Kidney (tissue), 14 donors: ENCODE measurements around the gene HHATL. TPM values are rescaled to one million over a fixed set of nuclear protein-coding genes. Genes with fewer than 3 reads are reported as not detected.

Source experiments
- DNase-seq, 5 donors: peaks; one replicate each; pipeline ENCODE4 v3.0.0-alpha.2; 2013 to 2020
- FAIRE-seq: peaks from 2 replicates; lab custom pipeline; 2012; peaks lifted over from hg19 to GRCh38; lab: Jason Lieb, UNC
- H3K27ac ChIP-seq, 2 donors: one replicate each; pipeline ENCODE4 v1.7.0; 2013; ENCODE audit warnings: low read depth in 2 of 2, low read length in 2 of 2, inconsistent platforms in 1 of 2
- H3K27me3 ChIP-seq: one replicate; pipeline ENCODE4 v1.7.1; 2013; ENCODE audit warnings: low read length, inconsistent platforms; ENCODE audit not compliant: control insufficient read depth, insufficient read depth
- H3K36me3 ChIP-seq, 3 donors: one replicate each; pipeline versions ENCODE4 v1.7.0 to v1.7.1; 2013; ENCODE audit warnings: low read length in 3 of 3, control low read depth in 1 of 3, inconsistent platforms in 1 of 3; ENCODE audit not compliant: insufficient read depth in 3 of 3, control insufficient read depth in 2 of 3
- H3K4me1 ChIP-seq, 3 donors: one replicate each; pipeline versions ENCODE4 v1.7.0 to v1.7.1; 2013; ENCODE audit warnings: low read length in 3 of 3, inconsistent platforms in 1 of 3, low read depth in 1 of 3; ENCODE audit not compliant: control insufficient read depth in 2 of 3, insufficient read depth in 2 of 3
- H3K4me3 ChIP-seq, 3 donors: one replicate each; pipeline versions ENCODE4 v1.7.0 to v1.8.1; 2013; ENCODE audit warnings: low read length in 3 of 3, control low read depth in 1 of 3, inconsistent platforms in 1 of 3
- H3K9ac ChIP-seq, 3 donors: one replicate each; pipeline versions ENCODE4 v1.7.0 to v1.7.1; 2013; ENCODE audit warnings: low read length in 3 of 3, control low read depth in 1 of 3, inconsistent platforms in 1 of 3
- H3K9me3 ChIP-seq, 3 donors: one replicate each; pipeline versions ENCODE4 v1.7.0 to v1.7.1; 2013; ENCODE audit warnings: low read length in 3 of 3, control low read depth in 1 of 3, inconsistent platforms in 1 of 3; ENCODE audit not compliant: control insufficient read depth in 2 of 3, insufficient read depth in 1 of 3
- intact Hi-C: fragments of 100-400 bp; cut with DNase I; formaldehyde crosslinking; loops from one replicate; pipeline ENCODE4 v1.11.1; 2022
- polyA plus RNA-seq: library from polyadenylated mRNA; stranded (reverse); fragments of 350-450 nt; fragmentation: Illumina TruSeq; extraction: RNeasy Lipid Tissue Mini Kit (QIAGEN cat#74804); gene quantifications from one replicate; pipeline ENCODE4 v1.2.3, GENCODE V29; 2014; ENCODE audit warnings: low read depth, low replicate concordance; ENCODE audit not compliant: insufficient read depth
- total RNA-seq: library from RNA; stranded (reverse); fragmentation: NEBNext Ultra II Directional; extraction: Animal tissue kit (Norgen Biotek cat#: 25700); gene quantifications from one replicate; pipeline ENCODE4 v1.2.1, GENCODE V29; 2021
- TF ChIP-seq, protein P1 (sequence below): IDR thresholded peaks from 3 replicates; pipeline ENCODE4 v1.5.1; 2012; ENCODE audit warnings: mild to moderate bottlenecking, moderate library complexity, borderline replicate concordance; ENCODE audit not compliant: insufficient read depth; ENCODE audit errors: extremely low read depth
- donor health status: control.
- donor health status: control.
- donor health status: control.
- donor health status: control.
- donor health status: control.
- donor health status: DM: yes; HTN: yes; CAD: no.
- donor health status: Normal renal cell carcinoma (clear cell type).

The HHATL gene
- total and polyA plus RNA-seq, 2 donors from 2014 or later: not detected

DNA sequence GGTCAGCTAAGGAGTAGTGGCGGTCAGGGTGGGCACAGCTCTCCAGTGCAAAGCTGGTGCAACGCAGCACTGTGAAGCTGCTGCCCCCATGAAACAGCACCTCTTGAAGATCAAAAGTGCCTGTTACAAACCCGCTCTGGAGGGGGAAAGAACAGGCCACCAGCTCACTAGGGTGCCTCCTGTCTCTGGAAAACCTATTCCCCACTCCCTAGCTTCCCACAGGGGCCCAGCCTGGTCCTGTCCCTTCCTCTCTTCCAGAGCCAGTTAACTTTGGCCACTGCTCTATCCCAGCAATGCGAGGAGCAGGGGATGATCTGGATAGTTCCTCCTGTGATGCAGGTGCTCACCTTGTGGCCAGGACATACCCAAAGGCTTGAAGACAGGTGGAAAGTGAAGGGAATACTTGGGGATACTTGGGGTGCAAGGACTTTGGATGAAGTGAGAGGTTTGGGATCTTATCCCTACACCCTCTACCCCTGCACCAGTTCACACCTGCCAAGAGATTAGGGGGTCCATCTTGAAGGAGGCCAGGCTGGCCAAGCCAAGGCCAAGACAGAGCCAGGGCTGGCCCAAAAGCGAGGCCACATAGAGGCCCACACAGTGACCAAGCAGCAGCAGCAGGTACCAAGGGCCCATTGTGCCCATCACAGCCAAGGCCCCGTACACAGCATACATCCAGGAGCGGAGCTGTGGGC is 4.2 kb downstream of the HHATL start:
- no peak overlapping the region for H3K9ac ChIP-seq

DNA sequence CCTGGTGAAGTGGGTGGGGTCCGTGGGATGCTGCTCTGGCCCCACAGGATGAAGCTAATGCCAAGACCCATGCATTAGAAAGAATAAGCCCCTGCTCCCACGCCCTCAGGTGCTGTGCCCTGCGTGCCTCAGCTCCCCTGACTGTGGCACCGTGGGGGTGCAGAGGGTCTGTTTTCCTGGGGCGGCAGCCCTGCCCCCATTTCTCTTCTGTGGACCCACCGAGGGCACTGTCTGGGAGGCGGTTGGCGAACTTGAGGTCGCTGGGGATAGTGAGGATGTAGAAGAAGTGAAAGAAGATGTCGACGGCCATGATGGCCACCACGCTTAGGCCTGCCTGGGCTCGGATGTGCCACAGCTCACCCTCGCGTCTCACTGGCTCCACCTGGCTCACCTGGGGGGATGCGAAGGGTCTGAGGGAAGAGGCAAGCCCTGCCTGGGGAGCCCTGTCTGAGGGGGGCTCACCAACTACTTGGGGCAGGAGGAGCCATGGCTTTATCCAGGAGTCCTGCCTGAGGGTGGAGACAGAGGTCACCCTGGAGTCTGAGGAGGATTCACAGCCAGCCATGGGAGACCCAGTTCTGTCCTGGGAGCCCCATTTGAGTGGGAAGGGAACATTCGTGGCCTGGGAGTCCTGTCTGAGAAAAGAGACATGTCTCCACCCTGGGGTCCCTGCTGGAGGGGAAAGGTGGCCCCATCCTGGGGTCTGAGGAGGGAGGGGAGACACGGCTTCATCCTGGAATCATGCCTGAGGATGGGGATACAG is 5.1 kb downstream of the HHATL start:
- no peaks in the 10 kb centered on the region for H3K4me1 ChIP-seq
- no peaks in the 10 kb centered on the region for H3K36me3 ChIP-seq
- FAIRE-seq (no peak), DNase-seq (no peak)
- no peaks in the 10 kb centered on the region for H3K9me3 ChIP-seq
- H3K9ac ChIP-seq: no peak overlapping the region
- intact Hi-C loops: no loop called here
- H3K27me3 ChIP-seq: no peaks in the 10 kb centered on the region
- H3K27ac ChIP-seq: no peak overlapping the region
- TF ChIP-seq, protein P1, sequence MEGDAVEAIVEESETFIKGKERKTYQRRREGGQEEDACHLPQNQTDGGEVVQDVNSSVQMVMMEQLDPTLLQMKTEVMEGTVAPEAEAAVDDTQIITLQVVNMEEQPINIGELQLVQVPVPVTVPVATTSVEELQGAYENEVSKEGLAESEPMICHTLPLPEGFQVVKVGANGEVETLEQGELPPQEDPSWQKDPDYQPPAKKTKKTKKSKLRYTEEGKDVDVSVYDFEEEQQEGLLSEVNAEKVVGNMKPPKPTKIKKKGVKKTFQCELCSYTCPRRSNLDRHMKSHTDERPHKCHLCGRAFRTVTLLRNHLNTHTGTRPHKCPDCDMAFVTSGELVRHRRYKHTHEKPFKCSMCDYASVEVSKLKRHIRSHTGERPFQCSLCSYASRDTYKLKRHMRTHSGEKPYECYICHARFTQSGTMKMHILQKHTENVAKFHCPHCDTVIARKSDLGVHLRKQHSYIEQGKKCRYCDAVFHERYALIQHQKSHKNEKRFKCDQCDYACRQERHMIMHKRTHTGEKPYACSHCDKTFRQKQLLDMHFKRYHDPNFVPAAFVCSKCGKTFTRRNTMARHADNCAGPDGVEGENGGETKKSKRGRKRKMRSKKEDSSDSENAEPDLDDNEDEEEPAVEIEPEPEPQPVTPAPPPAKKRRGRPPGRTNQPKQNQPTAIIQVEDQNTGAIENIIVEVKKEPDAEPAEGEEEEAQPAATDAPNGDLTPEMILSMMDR: no peak
- H3K4me3 ChIP-seq: no peak overlapping the region

More for the DNA sequence above, 4.2 kb downstream of the HHATL start:
- TF ChIP-seq, protein P1: no peak
- DNase-seq (no peak), FAIRE-seq (no peak)
- intact Hi-C loops: no loop called here
- H3K9me3 ChIP-seq: no peaks in the 10 kb centered on the region
- H3K4me3 ChIP-seq: no peak overlapping the region
- no peaks in the 10 kb centered on the region for H3K4me1 ChIP-seq
- no peaks in the 10 kb centered on the region for H3K36me3 ChIP-seq
- H3K27me3 ChIP-seq: no peaks in the 10 kb centered on the region
- no peak overlapping the region for H3K27ac ChIP-seq

DNA sequence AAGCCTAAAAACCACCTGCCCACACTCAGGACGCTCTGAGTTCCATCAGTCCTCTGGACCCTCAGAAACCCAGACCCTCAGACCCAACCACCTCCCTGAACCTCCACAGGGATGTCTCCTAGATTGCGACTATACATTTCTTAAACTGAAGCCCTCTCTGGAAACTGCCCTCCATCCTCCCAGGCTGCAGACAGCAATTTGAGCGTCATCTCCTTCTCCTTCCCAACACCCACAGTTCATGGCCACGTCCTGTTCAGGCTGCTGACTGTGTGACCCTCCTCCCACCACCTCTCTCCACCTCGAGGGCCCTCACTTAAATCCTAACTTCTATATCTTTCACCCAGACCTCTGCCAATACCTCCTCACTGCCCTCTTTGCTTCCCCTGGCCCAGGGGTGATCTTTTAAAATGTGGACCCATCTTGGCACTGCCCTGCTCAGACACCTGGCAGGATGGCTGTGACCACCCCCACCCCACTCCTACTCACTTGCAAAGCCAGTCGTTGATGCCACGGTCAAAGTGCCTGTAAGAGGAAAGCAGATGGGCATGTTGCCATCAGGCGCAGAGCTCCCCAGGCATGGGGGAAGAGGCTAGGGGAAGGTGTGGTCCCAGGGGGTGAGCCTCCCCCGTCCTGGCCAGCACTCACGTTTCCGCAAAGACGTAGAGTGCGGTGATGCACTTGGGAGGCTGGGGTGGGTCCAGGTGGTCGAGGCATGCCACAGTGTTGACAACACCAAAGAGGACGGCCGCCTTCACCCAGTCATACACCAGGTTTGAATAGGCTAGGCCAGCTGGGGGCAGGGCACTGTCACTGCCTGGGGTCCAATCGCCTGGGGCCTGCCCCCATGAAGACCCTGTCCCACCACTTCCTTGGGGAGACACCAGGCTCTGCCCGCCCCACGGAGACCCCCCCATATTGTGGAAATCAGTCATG is 6.0 kb downstream of the HHATL start:
- Histone ChIP-seq H3K9me3 (no peaks in the 10 kb centered on the region), H3K27ac (no peak overlapping the region), H3K36me3 (no peaks in the 10 kb centered on the region), H3K9ac (no peak overlapping the region), H3K4me1 (no peaks in the 10 kb centered on the region), H3K27me3 (no peaks in the 10 kb centered on the region), H3K4me3 (no peak overlapping the region)
- TF ChIP-seq, protein P1: no peak
- intact Hi-C loops: no loop called here
- DNase-seq: no peak
- FAIRE-seq: no peak
